Activated gamma-delta T cell treated with anti-CD3 and anti-CD28 coated beads, Interleukin-2, amount 50 U/mL, for 16 hours (primary cell): Measurements from ENCODE around the gene ZBTB11.
"Not testable (repeated sequence)": the region's sequence is repeated elsewhere in the genome, so short reads cannot be mapped to it uniquely, and the experiment has no call there.

ENCODE experiments used
- DNase-seq: peaks from one replicate; pipeline ENCODE4 v3.0.0-alpha.2; 2020; ENCODE audit warnings: low read depth

ZBTB11 gene

GRCh38 chr3:101618726-101619125 is 58.2 kb downstream of the ZBTB11 start:
- DNase-seq, result no peak

GRCh38 chr3:101617478-101617877 is 59.5 kb downstream of the ZBTB11 start:
- no peak for DNase-seq

- no peak for DNase-seq
Measured at GRCh38 chr3:101615525-101615924, 61.4 kb downstream of the ZBTB11 start.

GRCh38 chr3:101613014-101613413 is 63.9 kb downstream of the ZBTB11 start:
- not testable (repeated sequence) for DNase-seq

GRCh38 chr3:101611023-101611422 is 65.9 kb downstream of the ZBTB11 start:
- no peak for DNase-seq

GRCh38 chr3:101605398-101605797 is 71.5 kb downstream of the ZBTB11 start:
- not testable (repeated sequence) for DNase-seq

- no peak for DNase-seq
Measured at GRCh38 chr3:101603184-101603583, 73.7 kb downstream of the ZBTB11 start.

- DNase-seq, result no peak
Measured at GRCh38 chr3:101602731-101603130, 74.2 kb downstream of the ZBTB11 start.
